CD4-positive, alpha-beta T cell treated with Interferon alpha-2 for 1 hour (primary cell): ENCODE data around the gene DNAH10.

Experiments
- DNase-seq, 2 donors: peaks; one replicate each; pipeline ENCODE4 v3.0.0-alpha.2; 2020 to 2022

DNAH10 gene

DNA sequence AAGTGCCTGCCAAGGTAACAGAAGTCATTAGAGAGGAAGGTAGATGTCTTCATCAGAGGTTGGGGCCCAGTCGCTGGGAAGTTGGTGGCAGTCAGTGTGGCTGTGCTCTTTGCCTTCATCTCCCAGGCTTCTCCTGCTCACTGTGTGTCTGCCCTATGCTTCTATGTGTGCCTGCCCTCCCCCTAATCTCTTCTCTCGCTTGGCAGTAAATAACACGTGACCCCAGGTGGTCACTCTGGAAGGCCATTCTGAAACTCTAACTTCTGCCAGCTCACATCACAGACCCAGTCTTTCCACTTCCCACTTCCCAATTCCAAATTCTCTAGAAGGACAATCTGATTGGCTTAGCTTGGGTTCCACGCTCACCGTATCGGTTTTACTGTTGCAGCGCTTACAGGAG lies 220.2 kb downstream of the DNAH10 start:
- no peak for DNase-seq

GRCh38 chr12:123983822-123984485 lies 221.9 kb downstream of the DNAH10 start:
- DNase-seq: peak; percentile 53 to 71

- no peak for DNase-seq
Observed at GRCh38 chr12:123984903-123985302, 222.8 kb downstream of the DNAH10 start.
